SU-DHL-6 (cell line): Measurements from ENCODE around the gene MYLK2.

ENCODE experiments used
- H2AFZ ChIP-seq: fragments of 200-600 bp; sonication (generic); 2 replicates; pipeline ENCODE4 v1.6.1; 2014; ENCODE audit warnings: low read depth, mild to moderate bottlenecking, moderate library complexity, mixed read lengths, antibody characterized with exemption, low read length; ENCODE audit not compliant: severe bottlenecking
- H3F3A ChIP-seq: fragments of 200-600 bp; shearing (Covaris generic); 2 replicates; pipeline ENCODE4 v1.6.0; 2016; ENCODE audit warnings: antibody characterized with exemption, mild to moderate bottlenecking; ENCODE audit not compliant: insufficient read depth
- H3K27ac ChIP-seq: fragments of 200-600 bp; sonication (generic); 2 replicates; pipeline ENCODE4 v1.5.1; 2016; ENCODE audit warnings: low read depth, mild to moderate bottlenecking, low read length, moderate library complexity, mixed read lengths
- H3K27me3 ChIP-seq: fragments of 200-600 bp; sonication (generic), shearing (Covaris generic); 2 replicates; pipeline ENCODE4 v1.6.0; 2014; ENCODE audit warnings: mild to moderate bottlenecking, low read length
- H3K36me3 ChIP-seq: fragments of 200-600 bp; sonication (generic); 2 replicates; pipeline ENCODE4 v1.6.1; 2014; ENCODE audit warnings: mild to moderate bottlenecking, low read length, mixed read lengths
- H3K4me2 ChIP-seq: fragments of 300-600, 200-600 bp; shearing (Covaris generic), sonication (generic); 2 replicates; pipeline ENCODE4 v1.6.0; 2014; ENCODE audit warnings: low read length, low read depth, mild to moderate bottlenecking; ENCODE audit not compliant: poor library complexity, severe bottlenecking
- H3K4me3 ChIP-seq: fragments of 200-600 bp; sonication (generic); 2 replicates; pipeline ENCODE4 v1.5.1; 2014; ENCODE audit warnings: antibody characterized with exemption, low read length, mild to moderate bottlenecking, mixed read lengths; ENCODE audit not compliant: insufficient read depth, poor library complexity, severe bottlenecking
- H3K79me2 ChIP-seq: fragments of 200-600 bp; sonication (generic); 2 replicates; pipeline ENCODE4 v1.6.1; 2014; ENCODE audit warnings: mild to moderate bottlenecking, low read length, moderate library complexity; ENCODE audit not compliant: insufficient read depth
- H3K9ac ChIP-seq: fragments of 200-600 bp; sonication (generic); 2 replicates; pipeline ENCODE4 v1.7.0; 2014; ENCODE audit warnings: mild to moderate bottlenecking, low read length
- H3K9me2 ChIP-seq: fragments of 200-600 bp; sonication (generic); replicated peaks from 2 replicates; pipeline ENCODE4 v1.6.1; 2014; ENCODE audit warnings: low read length; ENCODE audit not compliant: insufficient read depth
- H3K9me3 ChIP-seq: fragments of 200-600 bp; sonication (generic); 2 replicates; pipeline ENCODE4 v1.6.1; 2014; ENCODE audit warnings: low read length, mixed read lengths; ENCODE audit not compliant: insufficient read depth
- H4K20me1 ChIP-seq: fragments of 200-600 bp; sonication (generic); 2 replicates; pipeline ENCODE4 v1.6.1; 2014; ENCODE audit warnings: low read depth, mild to moderate bottlenecking, antibody characterized with exemption, low read length, moderate library complexity, mixed read lengths
- CTCF ChIP-seq: fragments of 200-600 bp; sonication (generic); IDR thresholded peaks from one replicate; pipeline ENCODE4 v1.5.1; 2017; ENCODE audit warnings: antibody characterized with exemption, mild to moderate bottlenecking, low read length, moderate library complexity; ENCODE audit not compliant: insufficient read depth, poor library complexity, severe bottlenecking
- EZH2phosphoT487 ChIP-seq: fragments of 200-600 bp; sonication (generic), shearing (Covaris generic); conservative IDR thresholded peaks from 2 replicates; pipeline ENCODE4 v1.6.1; 2018; ENCODE audit warnings: mild to moderate bottlenecking, antibody characterized with exemption, low read length, moderate library complexity, mixed read lengths

Gene MYLK2

GRCh38 chr20:31823360-31824124, 4.4 kb downstream of the MYLK2 start:
- no peaks in the 10 kb centered on the region for H3K9me2 ChIP-seq
- H3K27ac ChIP-seq = no peak overlapping the region
- H3K36me3 ChIP-seq = no peaks in the 10 kb centered on the region
- no peaks in the 10 kb centered on the region for H3F3A ChIP-seq
- TF ChIP-seq EZH2phosphoT487 = no peak
- TF ChIP-seq CTCF = no peak
- no peaks in the 10 kb centered on the region for H3K27me3 ChIP-seq
- H3K79me2 ChIP-seq = no peaks in the 10 kb centered on the region
- H3K4me2 ChIP-seq = no peak overlapping the region
- no peak overlapping the region for H3K9ac ChIP-seq
- no peaks in the 10 kb centered on the region for H3K9me3 ChIP-seq
- no peaks in the 10 kb centered on the region for H4K20me1 ChIP-seq
- H2AFZ ChIP-seq = no peak overlapping the region
- no peak overlapping the region for H3K4me3 ChIP-seq

- no peaks in the 10 kb centered on the region for H3K36me3 ChIP-seq
- H3K27me3 ChIP-seq = no peaks in the 10 kb centered on the region
- H3K9ac ChIP-seq = no peak overlapping the region
- no peaks in the 10 kb centered on the region for H3K79me2 ChIP-seq
- no peak overlapping the region for H2AFZ ChIP-seq
- no peaks in the 10 kb centered on the region for H4K20me1 ChIP-seq
- H3K4me2 ChIP-seq = no peak overlapping the region
- no peak overlapping the region for H3K27ac ChIP-seq
- H3K9me2 ChIP-seq = no peaks in the 10 kb centered on the region
- no peak overlapping the region for H3K4me3 ChIP-seq
- H3F3A ChIP-seq = no peaks in the 10 kb centered on the region
- TF ChIP-seq EZH2phosphoT487 (no peak), CTCF (no peak)
- H3K9me3 ChIP-seq = no peaks in the 10 kb centered on the region
Measured at GRCh38 chr20:31824125-31824485, 4.9 kb downstream of the MYLK2 start.

- no peak overlapping the region for H3K9ac ChIP-seq
- no peaks in the 10 kb centered on the region for H3K79me2 ChIP-seq
Measured at GRCh38 chr20:31824554-31825313, 5.6 kb downstream of the MYLK2 start.

More at GRCh38 chr20:31824554-31825313, 5.6 kb downstream of the MYLK2 start:
- no peak overlapping the region for H3K4me2 ChIP-seq
- no peaks in the 10 kb centered on the region for H3F3A ChIP-seq
- H3K27me3 ChIP-seq = no peaks in the 10 kb centered on the region
- H2AFZ ChIP-seq = no peak overlapping the region
- no peaks in the 10 kb centered on the region for H3K9me3 ChIP-seq
- H3K27ac ChIP-seq = no peak overlapping the region
- no peak overlapping the region for H3K4me3 ChIP-seq
- no peak for TF ChIP-seq EZH2phosphoT487
- TF ChIP-seq CTCF = no peak
- no peaks in the 10 kb centered on the region for H3K36me3 ChIP-seq
- H4K20me1 ChIP-seq = no peaks in the 10 kb centered on the region
- no peaks in the 10 kb centered on the region for H3K9me2 ChIP-seq
